ENCODE measurements around the gene PKNOX2. TPM values are rescaled to one million over a fixed set of nuclear protein-coding genes. Genes with fewer than 3 reads are reported as not detected.

The PKNOX2 gene
- total RNA-seq, 1 donor from 2014 or later, result 3.4 TPM

DNA sequence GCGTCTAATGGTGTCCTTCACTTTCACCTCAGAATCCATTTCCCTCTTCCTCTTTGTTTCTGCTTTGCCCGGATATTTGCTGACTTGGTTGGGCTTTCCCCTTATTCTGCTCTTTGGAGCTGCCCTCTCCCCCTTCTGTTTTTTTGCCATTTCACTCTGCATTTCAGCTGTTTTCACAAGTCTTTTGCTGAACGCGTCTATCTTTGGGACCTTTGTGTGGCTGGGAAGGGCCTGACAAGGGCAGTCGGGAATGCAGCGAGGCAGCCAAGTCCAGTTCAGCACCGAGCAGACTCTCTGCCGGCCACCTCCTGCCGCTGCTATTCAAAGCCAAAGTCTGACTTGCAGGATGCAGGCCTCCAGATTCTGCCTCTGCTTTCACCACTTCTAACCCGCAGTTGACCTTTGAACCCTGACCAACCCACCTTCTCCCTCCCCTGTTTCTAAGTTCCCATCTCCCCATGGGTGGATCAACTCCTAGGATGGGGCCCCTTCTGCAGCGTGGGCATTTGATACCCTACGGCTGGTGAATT, 293.3 kb downstream of the PKNOX2 start:
- H3K36me3 ChIP-seq, result no peaks in the 10 kb centered on the region
- no peaks in the 10 kb centered on the region for H3K27me3 ChIP-seq
- intact Hi-C loops (cut with DNase I), result no loop called here
- H3K4me3 ChIP-seq, result no peak overlapping the region
- no peak overlapping the region for H3K27ac ChIP-seq
- no peaks in the 10 kb centered on the region for H3K9me3 ChIP-seq
- peak in 1 of 2 donors; percentile 72 for DNase-seq (ENCODE audit: extremely low spot score in 2 of 2)
- TF ChIP-seq CTCF (IDR thresholded peaks at IDR 0.05) (no peak), POLR2A (IDR thresholded peaks at IDR 0.05) (no peak), POLR2AphosphoS5 (IDR thresholded peaks at IDR 0.05; ENCODE audit: insufficient read depth in 1 of 2, low read depth in 1 of 2) (no peak)
- H3K4me1 ChIP-seq, result no peaks in the 10 kb centered on the region

DNA sequence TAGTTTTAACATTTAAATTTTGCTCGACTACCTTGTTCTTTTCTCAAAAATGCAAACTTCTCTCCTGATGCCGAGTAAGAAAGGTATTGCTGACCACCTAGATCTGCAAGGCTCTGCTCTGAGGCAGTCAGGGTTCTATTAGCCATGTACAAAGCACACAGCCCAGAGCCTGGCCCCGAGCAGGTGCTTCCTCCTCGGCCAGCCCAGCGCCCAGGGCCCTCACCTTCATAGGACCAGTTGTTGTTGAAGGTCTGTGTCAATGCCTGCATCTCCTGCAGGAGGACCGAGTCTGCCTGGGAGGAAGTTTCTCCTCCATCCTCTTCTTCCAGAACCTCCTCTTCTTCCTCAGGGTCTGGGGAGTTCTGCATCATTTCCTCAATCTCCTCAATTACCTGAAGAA, 295.7 kb downstream of the PKNOX2 start:
- intact Hi-C loops (cut with DNase I), result no loop called here
- DNase-seq (ENCODE audit: extremely low spot score in 2 of 2), result peak in 1 of 2 donors; percentile 56
- Histone ChIP-seq H3K27ac (no peak overlapping the region), H3K4me3 (no peak overlapping the region), H3K36me3 (no peaks in the 10 kb centered on the region), H3K9me3 (no peaks in the 10 kb centered on the region), H3K4me1 (no peaks in the 10 kb centered on the region), H3K27me3 (no peaks in the 10 kb centered on the region)
- TF ChIP-seq CTCF (IDR thresholded peaks at IDR 0.05), result no peak
- no peak for TF ChIP-seq POLR2AphosphoS5 (IDR thresholded peaks at IDR 0.05; ENCODE audit: insufficient read depth in 1 of 2, low read depth in 1 of 2)
- no peak for TF ChIP-seq POLR2A (IDR thresholded peaks at IDR 0.05)

DNA sequence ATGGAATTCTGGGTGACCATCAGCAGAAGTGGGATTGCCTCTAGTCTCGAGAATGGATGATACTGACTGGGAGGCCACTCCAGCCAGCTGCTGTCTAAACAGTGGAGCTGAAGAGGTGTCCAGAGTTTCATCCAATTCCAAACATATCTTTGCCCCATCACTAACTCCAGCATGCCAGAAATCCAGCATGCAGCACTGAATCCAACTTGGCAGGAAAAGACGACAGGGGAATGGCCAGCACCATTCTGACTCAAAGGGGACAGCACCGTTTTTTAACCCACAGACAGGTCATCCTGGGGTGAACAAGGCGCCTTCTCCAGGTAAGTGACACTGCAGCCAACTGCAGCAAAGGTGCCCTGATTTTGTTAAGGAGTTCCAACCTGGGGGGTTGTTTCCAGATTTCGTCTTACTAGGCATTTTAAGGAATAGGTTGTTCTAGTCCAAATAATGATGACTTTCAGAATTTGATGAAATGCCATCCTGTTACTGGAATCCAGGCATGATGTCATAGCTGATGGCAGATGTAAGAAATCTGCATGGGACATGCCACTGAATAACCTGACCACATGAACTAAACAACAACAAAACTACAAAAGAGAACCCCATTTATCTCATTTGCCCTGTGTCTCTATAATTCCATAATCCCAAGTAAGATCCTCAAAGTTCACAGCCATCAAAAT, 299.2 kb downstream of the PKNOX2 start:
- Histone ChIP-seq H3K27ac (no peak overlapping the region), H3K4me1 (no peaks in the 10 kb centered on the region), H3K36me3 (no peaks in the 10 kb centered on the region), H3K9me3 (no peaks in the 10 kb centered on the region), H3K27me3 (no peaks in the 10 kb centered on the region), H3K4me3 (no peak overlapping the region)
- intact Hi-C loops (cut with DNase I), result no loop called here
- TF ChIP-seq POLR2A (IDR thresholded peaks at IDR 0.05) (no peak), POLR2AphosphoS5 (IDR thresholded peaks at IDR 0.05; ENCODE audit: insufficient read depth in 1 of 2, low read depth in 1 of 2) (no peak), CTCF (IDR thresholded peaks at IDR 0.05) (no peak)
- DNase-seq (ENCODE audit: extremely low spot score in 2 of 2), result peak in 1 of 2 donors; percentile 65

DNA sequence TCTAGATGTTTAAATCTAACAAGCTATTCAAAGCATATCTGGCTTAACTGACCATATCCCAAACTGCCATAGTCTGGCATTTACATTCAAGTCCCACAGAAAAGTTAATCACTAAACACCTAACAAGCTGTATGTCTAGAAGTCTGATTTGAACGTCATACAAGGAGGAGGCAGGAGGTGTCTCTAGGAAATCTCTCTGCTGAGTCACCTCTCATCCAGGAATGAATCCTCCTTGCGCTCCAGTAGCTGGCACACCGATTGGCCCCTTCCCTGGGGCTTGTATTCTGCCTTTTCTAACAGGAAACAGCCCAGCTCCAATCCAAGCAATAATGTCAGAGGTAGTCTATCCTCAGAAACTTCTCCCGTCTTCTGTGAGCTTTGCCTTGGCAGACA, 299.7 kb downstream of the PKNOX2 start:
- H3K27me3 ChIP-seq, result no peaks in the 10 kb centered on the region
- TF ChIP-seq CTCF (IDR thresholded peaks at IDR 0.05), result no peak
- TF ChIP-seq POLR2AphosphoS5 (IDR thresholded peaks at IDR 0.05; ENCODE audit: insufficient read depth in 1 of 2, low read depth in 1 of 2), result no peak
- no peak for TF ChIP-seq POLR2A (IDR thresholded peaks at IDR 0.05)
- no peak overlapping the region for H3K4me3 ChIP-seq
- intact Hi-C loops (cut with DNase I), result no loop called here
- no peaks in the 10 kb centered on the region for H3K9me3 ChIP-seq
- H3K27ac ChIP-seq, result no peak overlapping the region
- H3K36me3 ChIP-seq, result no peaks in the 10 kb centered on the region
- peak in 1 of 2 donors; percentile 22 for DNase-seq (ENCODE audit: extremely low spot score in 2 of 2)
- no peaks in the 10 kb centered on the region for H3K4me1 ChIP-seq

DNA sequence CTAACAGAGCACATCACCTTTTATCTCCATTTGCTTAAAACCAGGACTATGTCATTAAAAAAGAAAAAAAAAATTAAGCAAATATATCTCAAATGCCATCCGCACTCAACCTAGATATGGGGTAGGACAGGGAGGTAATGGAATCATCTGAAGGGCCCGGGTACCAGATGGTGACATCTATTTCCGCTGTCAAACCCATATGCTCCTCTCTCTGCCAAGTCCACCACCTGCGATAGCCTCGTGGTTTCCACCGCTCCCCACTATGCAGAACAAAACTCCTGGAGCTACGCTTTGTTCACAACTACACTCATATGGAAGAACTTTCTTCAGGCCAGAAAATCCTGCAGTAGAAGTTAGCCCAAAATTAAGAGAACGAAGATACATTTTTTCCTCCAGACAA, 300.1 kb downstream of the PKNOX2 start:
- TF ChIP-seq CTCF (IDR thresholded peaks at IDR 0.05) (no peak), POLR2AphosphoS5 (IDR thresholded peaks at IDR 0.05; ENCODE audit: insufficient read depth in 1 of 2, low read depth in 1 of 2) (no peak), POLR2A (IDR thresholded peaks at IDR 0.05) (no peak)
- no peaks in the 10 kb centered on the region for H3K36me3 ChIP-seq
- intact Hi-C loops (cut with DNase I), result no loop called here
- no peaks in the 10 kb centered on the region for H3K4me1 ChIP-seq
- no peaks in the 10 kb centered on the region for H3K9me3 ChIP-seq
- H3K27me3 ChIP-seq, result no peaks in the 10 kb centered on the region
- no peak overlapping the region for H3K27ac ChIP-seq
- no peak overlapping the region for H3K4me3 ChIP-seq
- DNase-seq (ENCODE audit: extremely low spot score in 2 of 2), result peak in 1 of 2 donors; percentile 40

Data from vagina (tissue), 2 donors.